Measurements from ENCODE around the gene PTCD1.
"Not testable (repeated sequence)": the region's sequence is repeated elsewhere in the genome, so short reads cannot be mapped to it uniquely, and the experiment has no call there.

Gene PTCD1

DNA sequence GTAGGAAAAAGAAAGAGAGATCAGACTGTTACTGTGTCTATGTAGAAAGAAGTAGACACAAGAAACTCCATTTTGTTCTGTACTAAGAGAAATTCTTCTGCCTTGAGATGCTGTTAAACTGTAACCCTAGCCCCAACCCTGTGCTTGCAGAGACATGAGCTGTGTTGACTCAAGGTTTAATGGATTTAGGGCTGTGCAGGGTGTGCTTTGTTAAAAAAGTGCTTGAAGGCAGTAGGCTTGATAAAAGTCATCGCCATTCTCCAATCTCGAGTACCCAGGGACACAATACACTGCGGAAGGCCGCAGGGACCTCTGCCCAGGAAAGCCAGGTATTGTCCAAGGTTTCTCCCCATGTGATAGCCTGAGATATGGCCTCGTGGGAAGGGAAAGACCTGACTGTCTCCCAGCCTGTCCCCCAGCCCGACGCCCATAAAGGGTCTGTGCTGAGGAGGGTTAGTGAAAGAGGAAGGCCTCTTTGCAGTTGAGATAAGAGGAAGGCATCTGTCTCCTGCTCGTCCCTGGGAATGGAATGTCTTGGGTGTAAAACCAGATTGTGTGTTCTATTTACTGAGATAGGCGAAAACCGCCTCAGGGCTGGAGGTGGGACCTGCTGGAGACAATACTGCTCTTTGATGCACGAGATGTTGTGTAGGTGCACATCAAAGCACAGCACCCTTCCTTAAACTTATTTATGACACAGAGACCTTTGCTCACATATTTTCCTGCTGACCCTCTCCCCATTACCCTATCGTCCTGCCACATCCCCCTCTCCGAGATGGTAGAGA lies 6.7 kb downstream of the PTCD1 start:
- DNase-seq, H3K27ac Mint-ChIP-seq, CTCF ChIA-PET, H3K4me3 Mint-ChIP-seq, H3K27me3 Mint-ChIP-seq, H3K9me3 Mint-ChIP-seq: not testable (repeated sequence)
- Mint-ChIP-seq H3K36me3 (peaks cover 27% of the 10 kb centered on the region), H3K4me1 (peaks cover 15% of the 10 kb centered on the region)

- no peaks in the 10 kb centered on the region for H3K27me3 Mint-ChIP-seq
- no peaks in the 10 kb centered on the region for H3K9me3 Mint-ChIP-seq
- DNase-seq: no peak
- no peak overlapping the region for H3K4me3 Mint-ChIP-seq
- CTCF ChIA-PET: interaction anchor here (0.8 kb wide), 1 partner anchor 29 kb away, joined by 3 read pairs; no protein-coding TSS in a partner anchor
- H3K27ac Mint-ChIP-seq: no peak overlapping the region
- peaks cover 9% of the 10 kb centered on the region for H3K4me1 Mint-ChIP-seq
- peaks cover 28% of the 10 kb centered on the region for H3K36me3 Mint-ChIP-seq
Measured at GRCh38 chr7:99429756-99430155, 8.8 kb downstream of the PTCD1 start.

GRCh38 chr7:99428972-99429566 lies 9.5 kb downstream of the PTCD1 start:
- CTCF ChIA-PET: no interaction called here
- peaks cover 30% of the 10 kb centered on the region for H3K36me3 Mint-ChIP-seq
- H3K4me3 Mint-ChIP-seq: no peak overlapping the region

GRCh38 chr7:99424932-99425730 lies 13.5 kb downstream of the PTCD1 start:
- no peak overlapping the region for H3K4me3 Mint-ChIP-seq
- no peaks in the 10 kb centered on the region for H3K27me3 Mint-ChIP-seq
- peaks cover 34% of the 10 kb centered on the region for H3K36me3 Mint-ChIP-seq
- no peak overlapping the region for H3K27ac Mint-ChIP-seq
- peaks cover 9% of the 10 kb centered on the region for H3K4me1 Mint-ChIP-seq
- CTCF ChIA-PET: interaction anchor here (1.1 kb wide), 1 partner anchor 13 kb away, joined by 3 read pairs; no protein-coding TSS in a partner anchor
- no peaks in the 10 kb centered on the region for H3K9me3 Mint-ChIP-seq
- no peak for DNase-seq

More at GRCh38 chr7:99428972-99429566, 9.5 kb downstream of the PTCD1 start:
- peak; percentile 62 for DNase-seq
- peak overlapping the region; percentile 86 for H3K27ac Mint-ChIP-seq
- H3K9me3 Mint-ChIP-seq: no peaks in the 10 kb centered on the region
- no peaks in the 10 kb centered on the region for H3K27me3 Mint-ChIP-seq
- peaks cover 9% of the 10 kb centered on the region for H3K4me1 Mint-ChIP-seq

DNA sequence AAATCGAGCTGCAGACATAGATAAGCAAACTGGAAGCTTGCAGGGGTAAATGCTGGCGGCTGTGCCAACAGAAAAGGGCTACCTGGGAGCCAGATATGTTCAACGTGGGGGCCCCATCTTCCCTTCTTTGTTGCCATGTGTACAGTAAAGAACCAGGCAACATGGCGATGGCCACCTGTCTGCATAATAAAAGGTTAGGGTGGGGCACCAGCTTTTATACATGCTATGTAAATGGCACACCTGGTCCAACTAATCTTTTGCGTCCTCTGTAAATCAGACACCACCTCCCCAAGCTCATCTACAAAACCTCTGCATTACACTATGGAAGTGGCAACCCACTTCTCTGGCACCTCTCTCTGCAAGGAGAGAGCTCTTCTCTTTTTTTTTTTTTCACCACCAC lies 16.0 kb downstream of the PTCD1 start:
- H3K27me3 Mint-ChIP-seq: no peaks in the 10 kb centered on the region
- no peak for DNase-seq
- H3K36me3 Mint-ChIP-seq: peaks cover 33% of the 10 kb centered on the region
- no peaks in the 10 kb centered on the region for H3K4me1 Mint-ChIP-seq
- H3K27ac Mint-ChIP-seq: no peak overlapping the region
- no peaks in the 10 kb centered on the region for H3K9me3 Mint-ChIP-seq
- CTCF ChIA-PET: interaction anchor here (0.6 kb wide), 1 partner anchor 10 kb away, joined by 4 read pairs; no protein-coding TSS in a partner anchor
- H3K4me3 Mint-ChIP-seq: no peak overlapping the region

DNA sequence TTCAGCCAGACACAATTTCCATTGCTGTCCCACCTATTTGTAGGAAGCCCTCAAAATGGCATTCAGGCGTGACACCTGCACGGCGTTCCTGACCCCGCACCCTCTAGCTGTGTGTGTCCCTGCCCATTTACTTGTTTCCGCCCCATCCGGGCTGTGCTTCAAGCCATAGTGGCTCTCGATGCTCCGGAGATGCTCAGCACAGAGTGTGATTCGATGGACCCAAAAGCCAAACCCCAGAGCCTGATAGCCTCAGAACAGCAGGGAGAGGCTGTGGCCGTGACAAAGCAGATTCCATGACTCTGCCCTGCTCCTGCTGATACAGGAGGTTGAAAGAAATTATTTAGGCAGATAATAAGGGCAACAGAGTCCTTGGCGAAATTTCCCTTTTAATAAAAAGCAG lies 16.4 kb downstream of the PTCD1 start:
- Mint-ChIP-seq H3K27me3 (no peaks in the 10 kb centered on the region), H3K9me3 (no peaks in the 10 kb centered on the region), H3K4me3 (no peak overlapping the region), H3K36me3 (peaks cover 37% of the 10 kb centered on the region), H3K4me1 (no peaks in the 10 kb centered on the region), H3K27ac (no peak overlapping the region)
- DNase-seq: no peak
- CTCF ChIA-PET: interaction anchor here (0.6 kb wide), 1 partner anchor 11 kb away, joined by 4 read pairs; no protein-coding TSS in a partner anchor

DNA sequence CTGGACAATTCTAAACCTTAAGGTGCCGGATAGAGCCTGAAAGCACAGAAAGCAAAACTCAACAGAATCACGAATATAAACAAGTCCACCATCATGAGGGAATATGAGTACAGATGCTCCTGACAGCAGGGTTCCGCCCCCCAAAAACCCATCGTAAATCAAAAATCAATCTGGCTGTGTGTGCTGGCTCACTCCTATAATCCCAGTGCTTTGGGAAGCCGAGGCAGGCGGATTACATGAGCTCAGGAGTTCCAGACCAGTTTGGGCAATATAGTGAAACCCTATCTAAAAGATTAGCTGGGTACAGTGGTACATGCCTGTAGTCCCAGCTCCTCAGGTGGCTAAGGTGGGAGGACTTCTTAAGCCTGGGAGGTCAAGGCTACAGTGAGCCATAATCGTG lies 17.6 kb downstream of the PTCD1 start:
- Mint-ChIP-seq H3K36me3 (peaks cover 46% of the 10 kb centered on the region), H3K27ac (no peak overlapping the region), H3K27me3 (no peaks in the 10 kb centered on the region), H3K9me3 (no peaks in the 10 kb centered on the region), H3K4me1 (peaks cover under 1% of the 10 kb centered on the region), H3K4me3 (no peak overlapping the region)
- no peak for DNase-seq
- CTCF ChIA-PET: no interaction called here

DNA sequence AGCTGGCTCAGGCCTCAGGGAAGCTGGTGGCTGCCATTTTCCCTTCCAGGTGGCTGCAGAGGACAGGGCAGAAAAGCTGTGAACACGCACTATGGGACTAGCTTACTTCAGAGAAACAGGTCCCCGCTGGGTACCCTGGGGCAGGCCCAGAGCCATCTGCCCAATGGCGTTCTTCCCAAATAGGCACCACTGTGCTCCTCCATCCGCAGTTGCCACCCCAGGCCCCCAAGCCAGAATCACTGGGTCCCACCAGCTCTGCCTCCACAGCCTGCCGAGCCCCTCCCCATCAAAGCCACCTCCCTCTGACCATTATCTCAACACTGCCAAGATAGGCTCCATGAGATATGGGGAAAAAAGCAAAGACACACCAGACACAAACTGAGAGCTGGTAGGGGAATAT lies 18.4 kb downstream of the PTCD1 start:
- DNase-seq: no peak
- no peak overlapping the region for H3K4me3 Mint-ChIP-seq
- H3K27ac Mint-ChIP-seq: no peak overlapping the region
- CTCF ChIA-PET: no interaction called here
- H3K4me1 Mint-ChIP-seq: peaks cover 2% of the 10 kb centered on the region
- H3K9me3 Mint-ChIP-seq: no peaks in the 10 kb centered on the region
- no peaks in the 10 kb centered on the region for H3K27me3 Mint-ChIP-seq
- H3K36me3 Mint-ChIP-seq: peaks cover 51% of the 10 kb centered on the region

- no peaks in the 10 kb centered on the region for H3K27me3 Mint-ChIP-seq
- peaks cover 2% of the 10 kb centered on the region for H3K4me1 Mint-ChIP-seq
- peaks cover 54% of the 10 kb centered on the region for H3K36me3 Mint-ChIP-seq
- H3K9me3 Mint-ChIP-seq: no peaks in the 10 kb centered on the region
- CTCF ChIA-PET: no interaction called here
- DNase-seq: no peak
- no peak overlapping the region for H3K4me3 Mint-ChIP-seq
- H3K27ac Mint-ChIP-seq: no peak overlapping the region
Measured at GRCh38 chr7:99419323-99420021, 19.1 kb downstream of the PTCD1 start.

GRCh38 chr7:99418260-99418659 lies 20.3 kb downstream of the PTCD1 start:
- Mint-ChIP-seq H3K36me3 (peaks cover 54% of the 10 kb centered on the region), H3K9me3 (no peaks in the 10 kb centered on the region), H3K4me3 (no peak overlapping the region), H3K4me1 (peaks cover 2% of the 10 kb centered on the region), H3K27ac (peak overlapping the region; percentile 69), H3K27me3 (no peaks in the 10 kb centered on the region)
- DNase-seq: no peak
- CTCF ChIA-PET: no interaction called here

GRCh38 chr7:99415513-99416127 lies 23.0 kb downstream of the PTCD1 start:
- CTCF ChIA-PET: interaction anchor here (0.7 to 1.3 kb wide), 3 partner anchors 9 to 144 kb away, joined by 3 to 4 read pairs (median 3); no protein-coding TSS in a partner anchor
- not testable (repeated sequence) for H3K27ac Mint-ChIP-seq

GRCh38 chr7:99410635-99411034 lies 28.0 kb downstream of the PTCD1 start:
- Mint-ChIP-seq H3K36me3 (peaks cover 42% of the 10 kb centered on the region), H3K4me1 (peaks cover 42% of the 10 kb centered on the region), H3K27ac (peak overlapping the region; percentile 81), H3K9me3 (no peaks in the 10 kb centered on the region), H3K4me3 (peak overlapping the region; percentile 89), H3K27me3 (no peaks in the 10 kb centered on the region)
- CTCF ChIA-PET: no interaction called here
- DNase-seq: no peak

More at GRCh38 chr7:99415513-99416127, 23.0 kb downstream of the PTCD1 start:
- peak; percentile 41 for DNase-seq
- not testable (repeated sequence) for H3K4me3 Mint-ChIP-seq, H3K9me3 Mint-ChIP-seq, H3K27me3 Mint-ChIP-seq
- Mint-ChIP-seq H3K4me1 (peaks cover 13% of the 10 kb centered on the region), H3K36me3 (peaks cover 62% of the 10 kb centered on the region)

DNA sequence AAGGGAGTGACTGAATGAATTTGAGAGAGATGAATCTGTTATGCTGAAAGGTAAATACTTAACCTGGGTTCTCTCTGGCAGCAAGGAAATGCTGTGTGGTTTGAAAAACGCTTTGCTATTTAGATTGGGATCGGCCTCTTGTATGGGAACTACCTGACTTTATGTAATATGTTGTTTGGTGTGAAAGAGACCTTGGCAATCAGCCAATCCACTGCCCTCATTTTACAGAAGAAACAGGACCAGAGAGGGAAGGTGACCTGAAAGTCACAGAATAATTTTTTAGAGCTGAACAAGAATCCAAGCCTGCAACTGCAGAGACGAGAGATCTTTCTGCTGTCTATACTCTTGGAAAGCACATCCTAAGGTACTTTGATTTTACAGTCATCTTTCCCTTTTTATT lies 28.8 kb downstream of the PTCD1 start:
- Mint-ChIP-seq H3K4me1 (peaks cover 46% of the 10 kb centered on the region), H3K36me3 (peaks cover 34% of the 10 kb centered on the region), H3K9me3 (no peaks in the 10 kb centered on the region), H3K27ac (peak overlapping the region; percentile 92), H3K27me3 (no peaks in the 10 kb centered on the region), H3K4me3 (peak overlapping the region; percentile 89)
- CTCF ChIA-PET: no interaction called here
- no peak for DNase-seq

Measured in activated naive CD4-positive, alpha-beta T cell treated with anti-CD3 and anti-CD28 coated beads, Interleukin-2, amount 10 ng/mL, durations not matched to agents 7 days and 5 days (primary cell).